Activated CD4-positive, alpha-beta memory T cell treated with anti-CD3 and anti-CD28 coated beads for 36 hours (primary cell): ENCODE measurements around the gene REX1BD. TPM values are rescaled to one million over a fixed set of nuclear protein-coding genes. Genes with fewer than 3 reads are reported as not detected.

Source experiments
- total RNA-seq, 2 experiments: library from RNA; stranded (reverse); gene quantifications; one replicate each; pipeline ENCODE4 v1.2.3, GENCODE V29; 2021

The REX1BD gene
- total RNA-seq, 2 experiments from 2014 or later = 97.6 to 99.3 TPM

Other genes starting within 250 kb of the REX1BD start
- gene PGPEP1, start 248.2 kb upstream of the REX1BD start, total RNA-seq = 10 to 100 TPM; 29.0 to 30.8 TPM
- not detected for gene GDF15, start 202.6 kb upstream of the REX1BD start, total RNA-seq
- not detected for gene LRRC25, start 191.2 kb upstream of the REX1BD start, total RNA-seq
- 100 to 1,000 TPM in 1 of 2 experiments, 10 to 100 TPM in 1; 97.9 to 102 TPM for gene SSBP4, start 169.4 kb upstream of the REX1BD start, total RNA-seq
- gene ISYNA1, start 150.7 kb upstream of the REX1BD start, total RNA-seq = 10 to 100 TPM; 19.3 to 20.0 TPM
- 10 to 100 TPM; 24.7 to 29.7 TPM for gene ELL, start 66.7 kb upstream of the REX1BD start, total RNA-seq
- 100 to 1,000 TPM; 232 to 236 TPM for gene FKBP8, start 45.2 kb upstream of the REX1BD start, total RNA-seq
- gene KXD1, start 30.9 kb upstream of the REX1BD start, total RNA-seq = 100 to 1,000 TPM; 112 to 114 TPM
- 1,000 to 10,000 TPM; 1,569 to 1,601 TPM for gene UBA52, start 16.9 kb upstream of the REX1BD start, total RNA-seq
- gene CRLF1, start 18.0 kb downstream of the REX1BD start, total RNA-seq = not detected
- under 1 TPM; 0.24 to 0.40 TPM for gene TMEM59L, start 24.1 kb downstream of the REX1BD start, total RNA-seq
- 10 to 100 TPM; 10.7 to 11.0 TPM for gene KLHL26, start 48.2 kb downstream of the REX1BD start, total RNA-seq
- 1 to 10 TPM; 5.6 to 6.3 TPM for gene CRTC1, start 94.9 kb downstream of the REX1BD start, total RNA-seq
- not detected for gene COMP, start 202.5 kb downstream of the REX1BD start, total RNA-seq
- 10 to 100 TPM; 71.7 to 77.2 TPM for gene UPF1, start 243.2 kb downstream of the REX1BD start, total RNA-seq